K562 (cell line): ENCODE data around the gene TMEM181. TPM values are rescaled to one million over a fixed set of nuclear protein-coding genes. Genes with fewer than 3 reads are reported as not detected.

ENCODE experiments used
- ATF3 ChIP-seq, 2 experiments: fragments of 450-650 bp in 1 of 2; sonication (generic) in 1 of 2; formaldehyde crosslinking in 1 of 2; IDR thresholded peaks in 1 of 2; conservative IDR thresholded peaks in 1 of 2; 2 replicates each; pipeline versions ENCODE4 v1.6.1 to v1.8.1; 2016 to 2023; ENCODE audit warnings: mild to moderate bottlenecking in 2 of 2, moderate library complexity in 2 of 2, inconsistent platforms in 1 of 2, missing genetic modification reagents in 1 of 2
- ATF6 ChIP-seq: sonication (generic); formaldehyde crosslinking; IDR thresholded peaks from 2 replicates; pipeline ENCODE4 v1.4.0; 2020; ENCODE audit warnings: mild to moderate bottlenecking, missing genetic modification reagents
- CEBPB ChIP-seq: fragments of 450-650 bp; IDR thresholded peaks from 2 replicates; pipeline ENCODE4 v1.6.1; 2016; ENCODE audit warnings: missing genetic modification characterization, missing compliant biosample characterization
- CREB1 ChIP-seq, 2 experiments: sonication (generic) in 1 of 2; formaldehyde crosslinking in 1 of 2; IDR thresholded peaks; 2 replicates each; pipeline versions ENCODE4 v1.6.1 to v1.8.0; 2012 to 2022; ENCODE audit warnings: inconsistent platforms in 1 of 2, mild to moderate bottlenecking in 1 of 2, missing genetic modification reagents in 1 of 2, moderate library complexity in 1 of 2
- DDX20 ChIP-seq: fragments of 450-650 bp; IDR thresholded peaks from 2 replicates; pipeline ENCODE4 v1.6.1; 2016; ENCODE audit warnings: missing genetic modification characterization, low read depth, mild to moderate bottlenecking, missing compliant biosample characterization, moderate library complexity
- FIP1L1 ChIP-seq: fragments of 200-400 bp; formaldehyde crosslinking; IDR thresholded peaks from 2 replicates; pipeline ENCODE4 v1.6.1; 2018; ENCODE audit warnings: mild to moderate bottlenecking, low read depth, low read length; ENCODE audit not compliant: poor library complexity, severe bottlenecking
- GABPB1 ChIP-seq: sonication (generic); formaldehyde crosslinking; IDR thresholded peaks from 2 replicates; pipeline ENCODE4 v1.8.0; 2022; ENCODE audit warnings: mild to moderate bottlenecking, missing genetic modification reagents
- KDM1A ChIP-seq, 2 experiments: fragments of 450-650 bp; IDR thresholded peaks; 2 replicates each; pipeline ENCODE4 v1.6.1; 2016; ENCODE audit warnings: mild to moderate bottlenecking in 2 of 2
- MTA3 ChIP-seq: fragments of 450-650 bp; formaldehyde crosslinking; IDR thresholded peaks from 2 replicates; pipeline ENCODE4 v1.6.1; 2017; ENCODE audit warnings: mild to moderate bottlenecking, borderline replicate concordance
- NCOR1 ChIP-seq: fragments of 450-650 bp; IDR thresholded peaks from 2 replicates; pipeline ENCODE4 v1.6.1; 2016; ENCODE audit warnings: mild to moderate bottlenecking, moderate library complexity
- PTTG1 ChIP-seq: fragments of 450-650 bp; IDR thresholded peaks from 2 replicates; pipeline ENCODE4 v1.6.1; 2016; ENCODE audit warnings: low read depth, mild to moderate bottlenecking, missing genetic modification characterization, missing compliant biosample characterization
- RCOR1 ChIP-seq, 2 experiments: IDR thresholded peaks; 2 replicates each; pipeline ENCODE4 v1.6.1; 2012; ENCODE audit warnings: low read depth in 2 of 2, low read length in 2 of 2, borderline replicate concordance in 1 of 2, improper control_type of control experiment in 1 of 2
- SMAD4 ChIP-seq: fragments of 250-450 bp; sonication (Bioruptor Pico); conservative IDR thresholded peaks from 2 replicates; pipeline ENCODE4 v1.8.0; 2021; ENCODE audit warnings: inconsistent platforms, mild to moderate bottlenecking, moderate library complexity
- THRAP3 ChIP-seq: fragments of 450-650 bp; IDR thresholded peaks from 2 replicates; pipeline ENCODE4 v1.6.1; 2016; ENCODE audit warnings: mild to moderate bottlenecking, inconsistent platforms, borderline replicate concordance
- ZFP30 ChIP-seq: fragments of 250-450 bp; sonication (Bioruptor Pico); IDR thresholded peaks from 2 replicates; pipeline ENCODE4 v1.8.0; 2022; ENCODE audit warnings: moderate library complexity, mild to moderate bottlenecking, inconsistent platforms, borderline replicate concordance
- ZFP36 ChIP-seq: fragments of 150-350 bp; IDR thresholded peaks from 2 replicates; pipeline ENCODE4 v1.6.1; 2018; ENCODE audit warnings: low read length, low read depth; ENCODE audit not compliant: partially characterized antibody
- ZNF143 ChIP-seq: sonication (generic); formaldehyde crosslinking; IDR thresholded peaks from 2 replicates; pipeline ENCODE4 v1.9.0; 2022; ENCODE audit warnings: mild to moderate bottlenecking, missing genetic modification reagents
- ZNF197 ChIP-seq: fragments of 200-800 bp; sonication (Bioruptor generic); IDR thresholded peaks from 2 replicates; pipeline ENCODE4 v1.6.1; 2016; ENCODE audit warnings: low read depth, missing genetic modification characterization, missing compliant biosample characterization
- ZNF217 ChIP-seq: sonication (generic); formaldehyde crosslinking; IDR thresholded peaks from 2 replicates; pipeline ENCODE4 v1.8.0; 2022; ENCODE audit warnings: mild to moderate bottlenecking, missing genetic modification reagents
- ZNF445 ChIP-seq: fragments of 250-450 bp; sonication (Bioruptor Pico); IDR thresholded peaks from 2 replicates; pipeline ENCODE4 v1.4.0; 2020; ENCODE audit warnings: low read depth, mild to moderate bottlenecking, moderate library complexity
- ZNF639 ChIP-seq, 2 experiments: fragments of 200-800 bp in 1 of 2; sonication (Bioruptor generic) in 1 of 2; sonication (generic) in 1 of 2; formaldehyde crosslinking in 1 of 2; IDR thresholded peaks in 1 of 2; conservative IDR thresholded peaks in 1 of 2; 2 replicates each; pipeline versions ENCODE4 v1.5.0 to v1.6.1; 2016 to 2020; ENCODE audit warnings: missing compliant biosample characterization in 1 of 2, missing genetic modification characterization in 1 of 2, missing genetic modification reagents in 1 of 2
- ZNF75A ChIP-seq: fragments of 450-650 bp; formaldehyde crosslinking; IDR thresholded peaks from 2 replicates; pipeline ENCODE4 v1.4.0; 2020; ENCODE audit warnings: mild to moderate bottlenecking
- ZNF785 ChIP-seq: fragments of 250-450 bp; sonication (Bioruptor Pico); IDR thresholded peaks from 2 replicates; pipeline ENCODE4 v1.4.0; 2020; ENCODE audit warnings: mild to moderate bottlenecking
- polyA plus RNA-seq, 8 experiments: library from polyadenylated mRNA; depleted of rRNA in 4 of 8; stranded (reverse) in 5 of 8; unstranded in 3 of 8; fragments of >200 nt; fragmentation: Nextera tagmentation in 2 of 8; fragmentation: Illumina TruSeq in 1 of 8; extraction: Ambion mirVana in 2 of 8; extraction: Trizol in 1 of 8; gene quantifications; 2 replicates each; pipeline versions ENCODE4 v1.2.1 to v1.2.3, GENCODE V29; 2011 to 2014; ENCODE audit warnings: inconsistent platforms in 1 of 8, missing spikeins in 1 of 8
- total RNA-seq, 7 experiments: library from RNA; depleted of rRNA in 6 of 7; stranded (reverse); fragments of >200 nt in 6 of 7; fragmentation: Illumina TruSeq in 2 of 7; extraction: Trizol in 2 of 7; gene quantifications; 2 replicates each; pipeline versions ENCODE4 v1.2.1 to v1.2.3, GENCODE V29; 2011 to 2021; ENCODE audit warnings: low replicate concordance in 1 of 7

The TMEM181 gene
- total and polyA plus RNA-seq, 9 of the 15 experiments (the other 6 are each of a cell fraction or from before 2014, with no cell fraction given) = 5.6 to 27.2 (median 19.9) TPM

GRCh38 chr6:158536084-158536890, 23.6 kb upstream of the TMEM181 start (continued):
- TF ChIP-seq ZNF445 (no peak), RCOR1 (IDR thresholded peaks at IDR 0.05; ENCODE audit: borderline replicate concordance in 1 of 2, low read depth in 2 of 2, low read length in 2 of 2) (peak; percentile 26 to 88; a peak in 3 of 4 replicates), NCOR1 (no peak), FIP1L1 (peak; percentile 16), ZNF143 (CRISPR knock-in tag) (no peak), ZFP30 (CRISPR knock-in tag) (no peak), ATF3 (IDR thresholded peaks at IDR 0.05) (no peak), ATF3 (CRISPR knock-in tag; conservative IDR thresholded peaks at IDR 0.05) (no peak), ZNF639 (CRISPR knock-in tag; conservative IDR thresholded peaks at IDR 0.05 in 1 of 2, IDR thresholded peaks at IDR 0.05 in 1 of 2) (no peak; a peak in 1 of 4 replicates), ZNF785 (CRISPR knock-in tag) (no peak), ATF6 (peak; percentile 71; the same call in 1 of the 2 replicates), DDX20 (tag) (no peak), ZFP36 (no peak), ZNF197 (CRISPR knock-in tag) (peak; percentile 93), ZNF217 (CRISPR knock-in tag) (no peak), ZNF75A (CRISPR knock-in tag) (no peak), CREB1 (IDR thresholded peaks at IDR 0.05) (no peak; the same call in 1 of the 2 replicates), CREB1 (CRISPR knock-in tag; IDR thresholded peaks at IDR 0.05) (peak; percentile 41; the same call in 1 of the 2 replicates), PTTG1 (tag) (no peak), THRAP3 (no peak), GABPB1 (CRISPR knock-in tag) (peak; percentile 56; the same call in 1 of the 2 replicates), MTA3 (0 out of 2 replicates have a peak, but pooled peaks have one; percentile 51), KDM1A (IDR thresholded peaks at IDR 0.05) (peak; percentile 89 to 90), CEBPB (no peak), SMAD4 (CRISPR knock-in tag) (peak; percentile 75)
